Measurements from ENCODE around the gene PIP4K2A. TPM values are rescaled to one million over a fixed set of nuclear protein-coding genes. Genes with fewer than 3 reads are reported as not detected.
A peak's percentile ranks its signal among the peaks of the same experiment; 100 is the strongest.

PIP4K2A gene
- total and polyA plus RNA-seq, 2 experiments from 2014 or later = 39.9 to 40.1 TPM

DNA sequence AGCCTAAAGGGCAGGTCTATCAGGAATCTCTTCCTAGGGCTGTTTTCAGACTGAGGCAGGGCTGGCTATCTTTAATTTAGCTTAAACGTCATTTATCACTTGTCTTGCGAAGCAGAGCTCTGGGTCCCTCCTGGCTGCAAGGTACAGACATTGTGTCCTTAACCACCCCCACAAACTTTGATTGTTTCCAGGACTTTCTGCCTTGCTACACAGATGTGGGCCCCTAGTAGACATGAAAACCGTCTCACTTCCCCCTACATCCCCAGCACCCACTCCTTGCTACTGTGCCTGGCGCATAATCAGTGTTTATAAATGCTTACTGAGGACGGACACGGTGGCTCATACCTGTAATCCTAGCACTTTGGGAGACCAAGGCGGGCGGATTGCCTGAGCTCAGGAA is 54.5 kb downstream of the PIP4K2A start (continued):
- TF ChIP-seq CTCF (conservative IDR thresholded peaks at IDR 0.05; ENCODE audit: low read depth in 2 of 2) (no peak), EZH2 (IDR thresholded peaks at IDR 0.05; ENCODE audit: low read depth, unreplicated experiment) (no peak)

GRCh38 chr10:22658745-22659410 is 55.5 kb downstream of the PIP4K2A start:
- peak overlapping the region; percentile 79; the same call in 1 of the 2 replicates for H3K27ac Mint-ChIP-seq
- Histone ChIP-seq H3K27me3 (ENCODE audit: insufficient read depth) (no peaks in the 10 kb centered on the region), H3K9me2 (ENCODE audit: insufficient read depth) (no peaks in the 10 kb centered on the region), H3K4me2 (no peak overlapping the region), H2AFZ (no peak overlapping the region), H3K27ac (ENCODE audit: low read depth) (no peak overlapping the region), H3K36me3 (ENCODE audit: insufficient read depth) (no peaks in the 10 kb centered on the region), H3K4me3 (no peak overlapping the region), H3K79me2 (replicated peaks; ENCODE audit: insufficient read depth) (peaks cover 95% of the 10 kb centered on the region), H3F3A (replicated peaks; ENCODE audit: low read depth) (no peaks in the 10 kb centered on the region), H3K4me1 (ENCODE audit: insufficient read depth) (peaks cover 38% of the 10 kb centered on the region), H4K20me1 (replicated peaks; ENCODE audit: insufficient read depth) (peaks cover 3% of the 10 kb centered on the region)
- no peaks in the 10 kb centered on the region for H3K36me3 Mint-ChIP-seq (ENCODE audit: low read depth)
- peak; percentile 35; the same call in 2 of the 3 replicates for ATAC-seq
- H3K9me3 Mint-ChIP-seq = no peaks in the 10 kb centered on the region
- H3K27me3 Mint-ChIP-seq (ENCODE audit: insufficient read depth, low read depth, poor library complexity) = peaks cover 4% of the 10 kb centered on the region
- DNase-seq (ENCODE audit: low spot score) = no peak
- no peak overlapping the region for H3K4me3 Mint-ChIP-seq
- H3K4me1 Mint-ChIP-seq = peaks cover 67% of the 10 kb centered on the region
- TF ChIP-seq JUNB (IDR thresholded peaks at IDR 0.05; ENCODE audit: unreplicated experiment) = no peak
- no peak for TF ChIP-seq EZH2 (IDR thresholded peaks at IDR 0.05; ENCODE audit: low read depth, unreplicated experiment)
- TF ChIP-seq, protein P1, sequence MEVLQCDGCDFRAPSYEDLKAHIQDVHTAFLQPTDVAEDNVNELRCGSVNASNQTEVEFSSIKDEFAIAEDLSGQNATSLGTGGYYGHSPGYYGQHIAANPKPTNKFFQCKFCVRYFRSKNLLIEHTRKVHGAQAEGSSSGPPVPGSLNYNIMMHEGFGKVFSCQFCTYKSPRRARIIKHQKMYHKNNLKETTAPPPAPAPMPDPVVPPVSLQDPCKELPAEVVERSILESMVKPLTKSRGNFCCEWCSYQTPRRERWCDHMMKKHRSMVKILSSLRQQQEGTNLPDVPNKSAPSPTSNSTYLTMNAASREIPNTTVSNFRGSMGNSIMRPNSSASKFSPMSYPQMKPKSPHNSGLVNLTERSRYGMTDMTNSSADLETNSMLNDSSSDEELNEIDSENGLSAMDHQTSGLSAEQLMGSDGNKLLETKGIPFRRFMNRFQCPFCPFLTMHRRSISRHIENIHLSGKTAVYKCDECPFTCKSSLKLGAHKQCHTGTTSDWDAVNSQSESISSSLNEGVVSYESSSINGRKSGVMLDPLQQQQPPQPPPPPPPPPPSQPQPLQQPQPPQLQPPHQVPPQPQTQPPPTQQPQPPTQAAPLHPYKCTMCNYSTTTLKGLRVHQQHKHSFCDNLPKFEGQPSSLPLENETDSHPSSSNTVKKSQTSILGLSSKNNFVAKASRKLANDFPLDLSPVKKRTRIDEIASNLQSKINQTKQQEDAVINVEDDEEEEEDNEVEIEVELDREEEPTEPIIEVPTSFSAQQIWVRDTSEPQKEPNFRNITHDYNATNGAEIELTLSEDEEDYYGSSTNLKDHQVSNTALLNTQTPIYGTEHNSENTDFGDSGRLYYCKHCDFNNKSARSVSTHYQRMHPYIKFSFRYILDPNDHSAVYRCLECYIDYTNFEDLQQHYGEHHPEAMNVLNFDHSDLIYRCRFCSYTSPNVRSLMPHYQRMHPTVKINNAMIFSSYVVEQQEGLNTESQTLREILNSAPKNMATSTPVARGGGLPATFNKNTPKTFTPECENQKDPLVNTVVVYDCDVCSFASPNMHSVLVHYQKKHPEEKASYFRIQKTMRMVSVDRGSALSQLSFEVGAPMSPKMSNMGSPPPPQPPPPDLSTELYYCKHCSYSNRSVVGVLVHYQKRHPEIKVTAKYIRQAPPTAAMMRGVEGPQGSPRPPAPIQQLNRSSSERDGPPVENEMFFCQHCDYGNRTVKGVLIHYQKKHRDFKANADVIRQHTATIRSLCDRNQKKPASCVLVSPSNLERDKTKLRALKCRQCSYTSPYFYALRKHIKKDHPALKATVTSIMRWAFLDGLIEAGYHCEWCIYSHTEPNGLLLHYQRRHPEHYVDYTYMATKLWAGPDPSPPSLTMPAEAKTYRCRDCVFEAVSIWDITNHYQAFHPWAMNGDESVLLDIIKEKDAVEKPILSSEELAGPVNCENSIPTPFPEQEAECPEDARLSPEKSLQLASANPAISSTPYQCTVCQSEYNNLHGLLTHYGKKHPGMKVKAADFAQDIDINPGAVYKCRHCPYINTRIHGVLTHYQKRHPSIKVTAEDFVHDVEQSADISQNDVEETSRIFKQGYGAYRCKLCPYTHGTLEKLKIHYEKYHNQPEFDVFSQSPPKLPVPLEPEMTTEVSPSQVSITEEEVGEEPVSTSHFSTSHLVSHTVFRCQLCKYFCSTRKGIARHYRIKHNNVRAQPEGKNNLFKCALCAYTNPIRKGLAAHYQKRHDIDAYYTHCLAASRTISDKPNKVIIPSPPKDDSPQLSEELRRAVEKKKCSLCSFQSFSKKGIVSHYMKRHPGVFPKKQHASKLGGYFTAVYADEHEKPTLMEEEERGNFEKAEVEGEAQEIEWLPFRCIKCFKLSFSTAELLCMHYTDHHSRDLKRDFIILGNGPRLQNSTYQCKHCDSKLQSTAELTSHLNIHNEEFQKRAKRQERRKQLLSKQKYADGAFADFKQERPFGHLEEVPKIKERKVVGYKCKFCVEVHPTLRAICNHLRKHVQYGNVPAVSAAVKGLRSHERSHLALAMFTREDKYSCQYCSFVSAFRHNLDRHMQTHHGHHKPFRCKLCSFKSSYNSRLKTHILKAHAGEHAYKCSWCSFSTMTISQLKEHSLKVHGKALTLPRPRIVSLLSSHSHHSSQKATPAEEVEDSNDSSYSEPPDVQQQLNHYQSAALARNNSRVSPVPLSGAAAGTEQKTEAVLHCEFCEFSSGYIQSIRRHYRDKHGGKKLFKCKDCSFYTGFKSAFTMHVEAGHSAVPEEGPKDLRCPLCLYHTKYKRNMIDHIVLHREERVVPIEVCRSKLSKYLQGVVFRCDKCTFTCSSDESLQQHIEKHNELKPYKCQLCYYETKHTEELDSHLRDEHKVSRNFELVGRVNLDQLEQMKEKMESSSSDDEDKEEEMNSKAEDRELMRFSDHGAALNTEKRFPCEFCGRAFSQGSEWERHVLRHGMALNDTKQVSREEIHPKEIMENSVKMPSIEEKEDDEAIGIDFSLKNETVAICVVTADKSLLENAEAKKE (CRISPR knock-in tag; IDR thresholded peaks at IDR 0.05) = no peak
- TF ChIP-seq ZNF114 (CRISPR knock-in tag; IDR thresholded peaks at IDR 0.05) = no peak
- no peak for TF ChIP-seq ZNF331 (CRISPR knock-in tag; IDR thresholded peaks at IDR 0.05; ENCODE audit: low read depth)
- no peak for TF ChIP-seq ETS1 (IDR thresholded peaks at IDR 0.05)
- no peak for TF ChIP-seq REST (IDR thresholded peaks at IDR 0.05; ENCODE audit: unreplicated experiment)
- TF ChIP-seq EZH2phosphoT487 (IDR thresholded peaks at IDR 0.05; ENCODE audit: unreplicated experiment) = no peak
- no peak for TF ChIP-seq CREB1 (CRISPR knock-in tag; IDR thresholded peaks at IDR 0.05; ENCODE audit: low read depth)
- TF ChIP-seq POLR2AphosphoS5 (IDR thresholded peaks at IDR 0.05; ENCODE audit: low read depth) = no peak
